DND-41 (cell line): ENCODE results near the gene TBC1D32.

ENCODE experiments used
- CTCF ChIP-seq: IDR thresholded peaks from 2 replicates; pipeline ENCODE4 v1.5.1; 2012; ENCODE audit warnings: borderline replicate concordance, low read length, moderate library complexity, mild to moderate bottlenecking; ENCODE audit not compliant: poor library complexity, severe bottlenecking; ENCODE audit errors: extremely low read depth
- EZH2 ChIP-seq: IDR thresholded peaks from 3 replicates; pipeline ENCODE4 v1.6.1; 2012; ENCODE audit warnings: borderline replicate concordance, low read depth, mild to moderate bottlenecking, moderate library complexity, low read length, inconsistent platforms; ENCODE audit not compliant: severe bottlenecking

GRCh38 chr6:121142093-121142492, 192.2 kb downstream of the TBC1D32 start:
- TF ChIP-seq CTCF (no peak), EZH2 (no peak)
